H1 (cell line): Measurements from ENCODE around the gene RFFL. TPM values are rescaled to one million over a fixed set of nuclear protein-coding genes. Genes with fewer than 3 reads are reported as not detected.

Experiments
- EZH2 ChIP-seq: fragments of 200-600 bp; sonication (generic); IDR thresholded peaks from 2 replicates; pipeline ENCODE4 v1.7.1; 2012; ENCODE audit warnings: low read depth, mild to moderate bottlenecking, moderate library complexity, low read length, inconsistent platforms; ENCODE audit not compliant: severe bottlenecking
- GTF2F1 ChIP-seq: IDR thresholded peaks from 2 replicates; pipeline ENCODE4 v1.6.1; 2012; ENCODE audit warnings: low read depth, low read length, improper control_type of control experiment, borderline replicate concordance
- HDAC2 ChIP-seq, 2 experiments: fragments of 300-600 bp in 1 of 2; sonication (generic) in 1 of 2; IDR thresholded peaks; 2 replicates each; pipeline ENCODE4 v1.6.1; 2011 to 2012; ENCODE audit warnings: low read depth in 2 of 2, low read length in 2 of 2, mild to moderate bottlenecking in 2 of 2, moderate library complexity in 2 of 2, borderline replicate concordance in 1 of 2, inconsistent platforms in 1 of 2
- KDM1A ChIP-seq: fragments of 200-600, 300-600 bp; sonication (generic); IDR thresholded peaks from 2 replicates; pipeline ENCODE4 v1.7.1; 2016; ENCODE audit warnings: mild to moderate bottlenecking, low read length, borderline replicate concordance
- PHF8 ChIP-seq: fragments of 200-600 bp; sonication (generic); conservative IDR thresholded peaks from 2 replicates; pipeline ENCODE4 v1.7.1; 2012; ENCODE audit warnings: low read depth, mild to moderate bottlenecking, inconsistent platforms, low read length, moderate library complexity
- RAD21 ChIP-seq, 2 experiments: IDR thresholded peaks in 1 of 2; conservative IDR thresholded peaks in 1 of 2; 2 replicates each; pipeline ENCODE4 v1.6.1; 2011; ENCODE audit warnings: low read depth in 2 of 2, low read length in 2 of 2, improper control_type of control experiment in 1 of 2, inconsistent platforms in 1 of 2, mild to moderate bottlenecking in 1 of 2, moderate library complexity in 1 of 2
- SRF ChIP-seq: IDR thresholded peaks from 2 replicates; pipeline ENCODE4 v1.6.1; 2011; ENCODE audit warnings: mild to moderate bottlenecking, low read depth, low read length, moderate library complexity
- TBP ChIP-seq: IDR thresholded peaks from 2 replicates; pipeline ENCODE4 v1.6.1; 2011; ENCODE audit warnings: low read depth, low read length, improper control_type of control experiment
- polyA plus RNA-seq, 7 experiments: library from polyadenylated mRNA; depleted of rRNA in 3 of 7; stranded (reverse) in 5 of 7; unstranded in 2 of 7; fragments of >200 nt in 5 of 7; fragments of 200-250 nt in 2 of 7; gene quantifications; 1 replicate in 5 of 7; 2 replicates in 1 of 7; 4 replicates in 1 of 7; pipeline versions ENCODE4 v1.2.1 to v1.2.3, GENCODE V29; 2011 to 2013; ENCODE audit warnings: missing spikeins in 2 of 7, mixed read lengths in 2 of 7
- total RNA-seq: library from RNA; stranded (reverse); fragmentation: NEBNext Ultra II Directional; extraction: Animal tissue kit (Norgen Biotek cat#: 25700); gene quantifications from 2 replicates; pipeline ENCODE4 v1.2.1, GENCODE V29; 2021

RFFL gene
- total and polyA plus RNA-seq, 2 of the 8 experiments (the other 6 are each of a cell fraction or from before 2014, with no cell fraction given): 14.0 to 24.5 TPM

DNA sequence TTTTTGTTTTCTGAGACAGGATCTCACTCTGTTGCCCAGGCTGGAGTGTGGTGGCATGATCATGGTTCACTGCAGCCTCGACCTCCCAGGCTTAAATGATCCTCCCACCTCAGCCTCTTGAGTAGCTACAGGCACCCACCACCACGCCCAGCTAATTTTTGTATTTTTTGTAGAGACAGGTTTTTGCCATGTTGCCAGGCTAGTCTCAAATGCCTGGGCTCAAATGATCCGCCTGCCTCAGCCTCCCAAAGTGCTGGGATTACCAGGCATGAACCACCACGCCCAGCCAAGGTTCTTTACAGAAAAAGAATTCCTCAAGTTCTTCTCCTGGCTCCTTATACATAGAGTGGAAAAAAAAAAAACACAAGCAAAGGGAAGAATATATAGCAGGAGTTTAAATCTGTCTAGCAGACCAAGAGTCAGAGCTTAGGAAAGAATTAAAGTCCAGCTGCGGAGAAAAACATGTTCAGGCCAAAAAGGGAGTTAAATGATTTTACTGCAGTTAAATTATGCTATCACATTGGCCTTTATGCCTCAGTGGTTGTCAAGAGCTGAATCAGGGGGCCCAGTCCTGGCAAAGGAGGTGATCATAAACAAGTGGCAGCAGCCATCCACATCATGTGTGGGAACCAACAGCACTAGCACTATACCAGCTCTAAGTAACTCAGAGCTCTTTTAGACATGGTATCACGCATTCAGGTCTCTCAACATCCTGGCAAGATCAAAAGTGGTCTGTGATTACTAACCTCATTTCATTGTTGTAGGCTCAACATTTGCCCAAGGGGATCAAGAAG is 43.9 kb downstream of the RFFL start (continued):
- TF ChIP-seq RAD21 (IDR thresholded peaks at IDR 0.05 in 1 of 2, conservative IDR thresholded peaks at IDR 0.05 in 1 of 2; ENCODE audit: low read depth in 2 of 2, low read length in 2 of 2) (no peak), EZH2 (no peak), TBP (no peak), SRF (no peak), PHF8 (no peak), HDAC2 (IDR thresholded peaks at IDR 0.05; ENCODE audit: borderline replicate concordance in 1 of 2, low read depth in 2 of 2, low read length in 2 of 2) (no peak), KDM1A (no peak), GTF2F1 (no peak)
- TF ChIP-seq, all 59 proteins: peak for 0
